ENCODE results near the gene LMLN.

DNA sequence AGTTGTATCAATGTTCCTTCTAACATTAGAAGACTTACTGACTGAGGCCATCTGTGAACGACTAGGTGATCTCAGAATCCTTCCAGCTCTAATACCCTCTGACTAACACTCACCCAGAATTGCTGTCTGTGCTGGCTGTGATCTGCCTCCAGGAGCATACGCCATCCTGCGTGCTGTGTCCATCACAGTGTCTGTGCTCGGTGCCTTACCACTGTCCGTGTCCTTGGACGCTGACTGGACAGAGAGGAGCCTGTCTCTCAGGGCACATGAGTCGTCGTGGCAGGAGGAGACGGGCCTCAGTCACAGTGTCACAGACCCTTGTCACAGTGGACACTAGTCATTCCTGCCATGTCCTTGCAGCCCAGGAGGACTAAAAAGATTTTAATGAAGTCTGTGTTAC lies 83.1 kb downstream of the LMLN start:
- TF ChIP-seq RAD21 (IDR thresholded peaks at IDR 0.05; ENCODE audit: low read length), result no peak
- no peak for TF ChIP-seq CTCF (IDR thresholded peaks at IDR 0.05)

Measured in SK-N-SH (cell line).